Stimulated activated effector memory CD8-positive, alpha-beta T cell treated with anti-CD3 and anti-CD28 coated beads, Interleukin-12 subunit alpha, Interleukin-12 subunit beta, amount 100 ng/mL, for 72 hours (primary cell): Measurements from ENCODE around the gene FBXW11.
A peak's percentile ranks its signal among the peaks of the same experiment; 100 is the strongest.

Experiments
- ATAC-seq: fragments of 150-1000 bp; cut with Tn5 transposase; 2 replicates; pipeline ENCODE4 v1.10.0; 2021
- DNase-seq, 2 donors: peaks; one replicate each; pipeline ENCODE4 v3.0.0; 2021 to 2022; ENCODE audit warnings: low spot score in 2 of 2
- H3K27ac Mint-ChIP-seq: one replicate; pipeline ENCODE4 v1.8.0; 2022; ENCODE audit warnings: mild to moderate bottlenecking, mixed read lengths
- H3K36me3 Mint-ChIP-seq: one replicate; pipeline ENCODE4 v1.8.0; 2022; ENCODE audit warnings: mild to moderate bottlenecking, mixed read lengths
- H3K4me1 Mint-ChIP-seq: one replicate; pipeline ENCODE4 v1.8.0; 2022; ENCODE audit warnings: mixed read lengths
- H3K4me3 Mint-ChIP-seq: one replicate; pipeline ENCODE4 v1.8.0; 2022; ENCODE audit warnings: mild to moderate bottlenecking, mixed read lengths
- H3K9me3 Mint-ChIP-seq: one replicate; pipeline ENCODE4 v1.8.0; 2022; ENCODE audit warnings: mixed read lengths

Gene FBXW11

GRCh38 chr5:172004824-172005237, 1.6 kb downstream of the FBXW11 start:
- H3K9me3 Mint-ChIP-seq = no peaks in the 10 kb centered on the region
- H3K4me1 Mint-ChIP-seq = peaks cover 70% of the 10 kb centered on the region
- H3K4me3 Mint-ChIP-seq = peak overlapping the region; percentile 95
- H3K27ac Mint-ChIP-seq = peak overlapping the region; percentile 98
- no peak for DNase-seq
- peaks cover 33% of the 10 kb centered on the region for H3K36me3 Mint-ChIP-seq
- ATAC-seq = no peak

GRCh38 chr5:172003746-172004145, 2.7 kb downstream of the FBXW11 start:
- no peak for DNase-seq
- Mint-ChIP-seq H3K9me3 (no peaks in the 10 kb centered on the region), H3K27ac (no peak overlapping the region), H3K4me3 (peak overlapping the region; percentile 44), H3K4me1 (peaks cover 75% of the 10 kb centered on the region), H3K36me3 (peaks cover 35% of the 10 kb centered on the region)
- no peak for ATAC-seq

GRCh38 chr5:172002840-172003512, 3.5 kb downstream of the FBXW11 start:
- DNase-seq = no peak
- H3K9me3 Mint-ChIP-seq = no peaks in the 10 kb centered on the region
- peaks cover 35% of the 10 kb centered on the region for H3K36me3 Mint-ChIP-seq
- peaks cover 72% of the 10 kb centered on the region for H3K4me1 Mint-ChIP-seq
- H3K27ac Mint-ChIP-seq = peak overlapping the region; percentile 32
- ATAC-seq = no peak
- peak overlapping the region; percentile 44 for H3K4me3 Mint-ChIP-seq

GRCh38 chr5:172002310-172002709, 4.1 kb downstream of the FBXW11 start:
- ATAC-seq = no peak
- DNase-seq = no peak
- Mint-ChIP-seq H3K4me3 (peak overlapping the region; percentile 44), H3K4me1 (peaks cover 72% of the 10 kb centered on the region), H3K9me3 (no peaks in the 10 kb centered on the region), H3K36me3 (peaks cover 37% of the 10 kb centered on the region), H3K27ac (peak overlapping the region; percentile 32)

- peaks cover 62% of the 10 kb centered on the region for H3K4me1 Mint-ChIP-seq
- H3K9me3 Mint-ChIP-seq = no peaks in the 10 kb centered on the region
- H3K4me3 Mint-ChIP-seq = no peak overlapping the region
- ATAC-seq (no peak), DNase-seq (no peak)
- H3K27ac Mint-ChIP-seq = no peak overlapping the region
- peaks cover 37% of the 10 kb centered on the region for H3K36me3 Mint-ChIP-seq
These were observed 6.6 kb downstream of the FBXW11 start for GRCh38 chr5:171999877-172000276.

- Mint-ChIP-seq H3K27ac (no peak overlapping the region), H3K4me1 (peaks cover 58% of the 10 kb centered on the region), H3K4me3 (no peak overlapping the region), H3K9me3 (no peaks in the 10 kb centered on the region), H3K36me3 (peaks cover 41% of the 10 kb centered on the region)
- no peak for DNase-seq
- ATAC-seq = no peak
These were observed 7.3 kb downstream of the FBXW11 start for GRCh38 chr5:171999100-171999499.

GRCh38 chr5:171997011-171997410, 9.4 kb downstream of the FBXW11 start:
- Mint-ChIP-seq H3K36me3 (peaks cover 52% of the 10 kb centered on the region), H3K4me1 (peaks cover 46% of the 10 kb centered on the region), H3K9me3 (no peaks in the 10 kb centered on the region), H3K4me3 (no peak overlapping the region), H3K27ac (no peak overlapping the region)
- DNase-seq (no peak), ATAC-seq (no peak)

GRCh38 chr5:171992813-171993212, 13.6 kb downstream of the FBXW11 start:
- no peak overlapping the region for H3K4me3 Mint-ChIP-seq
- H3K9me3 Mint-ChIP-seq = no peaks in the 10 kb centered on the region
- peaks cover 50% of the 10 kb centered on the region for H3K4me1 Mint-ChIP-seq
- DNase-seq (no peak), ATAC-seq (no peak)
- H3K27ac Mint-ChIP-seq = no peak overlapping the region
- peaks cover 73% of the 10 kb centered on the region for H3K36me3 Mint-ChIP-seq

- Mint-ChIP-seq H3K4me3 (no peak overlapping the region), H3K36me3 (peaks cover 69% of the 10 kb centered on the region), H3K9me3 (no peaks in the 10 kb centered on the region), H3K27ac (no peak overlapping the region), H3K4me1 (peaks cover 50% of the 10 kb centered on the region)
- ATAC-seq (no peak), DNase-seq (no peak)
These were observed 14.1 kb downstream of the FBXW11 start for GRCh38 chr5:171992305-171992704.

GRCh38 chr5:171990713-171991015, 15.8 kb downstream of the FBXW11 start:
- H3K4me1 Mint-ChIP-seq = peaks cover 52% of the 10 kb centered on the region
- H3K27ac Mint-ChIP-seq = no peak overlapping the region
- no peaks in the 10 kb centered on the region for H3K9me3 Mint-ChIP-seq
- DNase-seq = no peak
- H3K4me3 Mint-ChIP-seq = no peak overlapping the region
- peaks cover 53% of the 10 kb centered on the region for H3K36me3 Mint-ChIP-seq
- no peak for ATAC-seq

GRCh38 chr5:171989946-171990712, 16.3 kb downstream of the FBXW11 start:
- Mint-ChIP-seq H3K4me1 (peaks cover 54% of the 10 kb centered on the region), H3K36me3 (peaks cover 49% of the 10 kb centered on the region), H3K27ac (peak overlapping the region; percentile 75), H3K9me3 (no peaks in the 10 kb centered on the region), H3K4me3 (peak overlapping the region; percentile 23)
- ATAC-seq = no peak
- DNase-seq = no peak

- ATAC-seq (peak; percentile 74), DNase-seq (peak in 1 of 2 donors; percentile 58)
- Mint-ChIP-seq H3K27ac (peak overlapping the region; percentile 75), H3K4me3 (peak overlapping the region; percentile 23), H3K36me3 (peaks cover 45% of the 10 kb centered on the region), H3K9me3 (no peaks in the 10 kb centered on the region), H3K4me1 (peaks cover 61% of the 10 kb centered on the region)
These were observed 17.2 kb downstream of the FBXW11 start for GRCh38 chr5:171989276-171989675.

- no peak overlapping the region for H3K27ac Mint-ChIP-seq
- no peaks in the 10 kb centered on the region for H3K9me3 Mint-ChIP-seq
- H3K4me1 Mint-ChIP-seq = peaks cover 72% of the 10 kb centered on the region
- no peak for ATAC-seq
- H3K4me3 Mint-ChIP-seq = no peak overlapping the region
- peaks cover 33% of the 10 kb centered on the region for H3K36me3 Mint-ChIP-seq
- no peak for DNase-seq
These were observed 19.7 kb downstream of the FBXW11 start for GRCh38 chr5:171986772-171987171.

GRCh38 chr5:171984748-171985419, 21.6 kb downstream of the FBXW11 start:
- DNase-seq (peak in 1 of 2 donors; percentile 67), ATAC-seq (peak; percentile 94)
- H3K36me3 Mint-ChIP-seq = peaks cover 19% of the 10 kb centered on the region
- H3K4me1 Mint-ChIP-seq = peaks cover 63% of the 10 kb centered on the region
- no peak overlapping the region for H3K4me3 Mint-ChIP-seq
- H3K27ac Mint-ChIP-seq = no peak overlapping the region
- peaks cover under 1% of the 10 kb centered on the region for H3K9me3 Mint-ChIP-seq

- H3K36me3 Mint-ChIP-seq = peaks cover 11% of the 10 kb centered on the region
- H3K4me1 Mint-ChIP-seq = peaks cover 58% of the 10 kb centered on the region
- H3K9me3 Mint-ChIP-seq = peaks cover 3% of the 10 kb centered on the region
- ATAC-seq (no peak), DNase-seq (no peak)
- H3K27ac Mint-ChIP-seq = peak overlapping the region; percentile 63
- H3K4me3 Mint-ChIP-seq = no peak overlapping the region
These were observed 24.6 kb downstream of the FBXW11 start for GRCh38 chr5:171981847-171982246.

- Mint-ChIP-seq H3K27ac (no peak overlapping the region), H3K9me3 (peaks cover 3% of the 10 kb centered on the region), H3K4me1 (peaks cover 63% of the 10 kb centered on the region), H3K36me3 (peaks cover 11% of the 10 kb centered on the region), H3K4me3 (no peak overlapping the region)
- ATAC-seq = no peak
- DNase-seq = no peak
These were observed 25.6 kb downstream of the FBXW11 start for GRCh38 chr5:171980792-171981191.
